Muscle of back (tissue), 11 donors: ENCODE results near the gene FNDC5. TPM values are rescaled to one million over a fixed set of nuclear protein-coding genes. Genes with fewer than 3 reads are reported as not detected.

Experiments
- DNase-seq, 3 donors: peaks; one replicate each; pipeline versions ENCODE4 v3.0.0 to v3.0.0-alpha.2; 2013
- polyA plus RNA-seq, 10 donors: library from polyadenylated mRNA; unstranded; fragments of 120-200 nt; gene quantifications; one replicate each; pipeline ENCODE4 v1.2.1, GENCODE V29; 2013; ENCODE audit not compliant: insufficient read length in 10 of 10

Gene FNDC5
- polyA plus RNA-seq, 10 donors, result 161 to 210 (median 176) TPM

GRCh38 chr1:32868085-32868484 lies 2.6 kb downstream of the FNDC5 start:
- no peak for DNase-seq

- DNase-seq, result no peak
These were observed 3.0 kb downstream of the FNDC5 start for GRCh38 chr1:32867671-32868070.

- DNase-seq, result no peak
These were observed 3.6 kb downstream of the FNDC5 start for GRCh38 chr1:32867151-32867550.

- DNase-seq, result no peak
These were observed 4.9 kb downstream of the FNDC5 start for GRCh38 chr1:32865639-32866405.

GRCh38 chr1:32864375-32865019 lies 6.2 kb downstream of the FNDC5 start:
- DNase-seq, result no peak

- no peak for DNase-seq
These were observed 6.8 kb downstream of the FNDC5 start for GRCh38 chr1:32863881-32864245.

GRCh38 chr1:32863218-32863880 lies 7.4 kb downstream of the FNDC5 start:
- no peak for DNase-seq

GRCh38 chr1:32861904-32862695 lies 8.6 kb downstream of the FNDC5 start:
- no peak for DNase-seq

GRCh38 chr1:32860566-32860965 lies 10.1 kb downstream of the FNDC5 start:
- DNase-seq, result no peak

GRCh38 chr1:32859915-32860314 lies 10.8 kb downstream of the FNDC5 start:
- no peak for DNase-seq

GRCh38 chr1:32858791-32859190 lies 11.9 kb downstream of the FNDC5 start:
- no peak for DNase-seq

- no peak for DNase-seq
These were observed 12.6 kb downstream of the FNDC5 start for GRCh38 chr1:32858136-32858535.

GRCh38 chr1:32855861-32856617 lies 14.7 kb downstream of the FNDC5 start:
- no peak for DNase-seq

GRCh38 chr1:32848354-32849063 lies 22.2 kb downstream of the FNDC5 start:
- no peak for DNase-seq

GRCh38 chr1:32831878-32832277 lies 38.8 kb downstream of the FNDC5 start:
- DNase-seq, result no peak

GRCh38 chr1:32830092-32830852 lies 40.4 kb downstream of the FNDC5 start:
- DNase-seq, result no peak

GRCh38 chr1:32828341-32828740 lies 42.4 kb downstream of the FNDC5 start:
- DNase-seq, result peak; percentile 21 to 61 (median 36)

GRCh38 chr1:32825181-32825580 lies 45.5 kb downstream of the FNDC5 start:
- no peak for DNase-seq

- peak in 1 of 3 donors; percentile 7 for DNase-seq
These were observed 51.7 kb downstream of the FNDC5 start for GRCh38 chr1:32818804-32819541.
